Endothelial cell of umbilical vein (primary cell): ENCODE data around the gene MKRN1. TPM values are rescaled to one million over a fixed set of nuclear protein-coding genes. Genes with fewer than 3 reads are reported as not detected.

Experiments
- BruUV-seq: library from RNA; stranded (reverse); fragments of 400-500 nt; replicated peaks from 2 replicates; lab custom pipeline; 2021; lab: Mats Ljungman, UMichigan
- CTCF ChIA-PET: fragments of 300-600, 350-600 bp; sonication (Branson Sonifier 250); formaldehyde crosslinking; loops from one replicate; lab custom pipeline; 2021; ENCODE audit warnings: antibody characterized with exemption, inconsistent platforms; lab: Charles Lee
- POLR2A ChIA-PET: fragments of 300-600, 350-600 bp; sonication (Branson Sonifier 250); formaldehyde crosslinking; loops from one replicate; lab custom pipeline; 2021; ENCODE audit warnings: antibody characterized with exemption, inconsistent platforms; lab: Charles Lee
- DNase-seq: peaks from one replicate; pipeline ENCODE4 v3.0.0-alpha.2; 2011; ENCODE audit warnings: low read depth, low spot score
- FAIRE-seq: peaks from 2 replicates; lab custom pipeline; 2011; peaks lifted over from hg19 to GRCh38; lab: Jason Lieb, UNC
- H2AFZ ChIP-seq: 2 replicates; pipeline ENCODE4 v1.6.0; 2012; ENCODE audit warnings: low read depth, low read length, control low read depth, inconsistent platforms
- H3K27ac ChIP-seq: 2 replicates; pipeline ENCODE4 v1.5.1; 2011; ENCODE audit warnings: low read depth, mild to moderate bottlenecking, control low read depth, low read length, moderate library complexity; ENCODE audit not compliant: insufficient read depth
- H3K27me3 ChIP-seq, 2 experiments: 2 replicates each; pipeline versions ENCODE4 v1.6.0 to v1.6.1; 2011; ENCODE audit warnings: low read length in 2 of 2, mixed read lengths in 1 of 2; ENCODE audit not compliant: control insufficient read depth in 2 of 2, insufficient read depth in 2 of 2
- H3K36me3 ChIP-seq, 2 experiments: 2 replicates in 1 of 2; 3 replicates in 1 of 2; pipeline ENCODE4 v1.5.1; 2011; ENCODE audit warnings: low read length in 2 of 2, mild to moderate bottlenecking in 1 of 2, moderate library complexity in 1 of 2; ENCODE audit not compliant: control insufficient read depth in 2 of 2, insufficient read depth in 2 of 2; ENCODE audit errors: extremely low read depth in 1 of 2
- H3K4me1 ChIP-seq: 3 replicates; pipeline ENCODE4 v1.5.1; 2011; ENCODE audit warnings: mild to moderate bottlenecking, low read length; ENCODE audit not compliant: control insufficient read depth, insufficient read depth; ENCODE audit errors: extremely low read depth
- H3K4me2 ChIP-seq: 2 replicates; pipeline ENCODE4 v1.6.1; 2011; ENCODE audit warnings: low read length, control low read depth, mixed read lengths; ENCODE audit not compliant: insufficient read depth
- H3K4me3 ChIP-seq, 3 experiments: fragments of 200-600 bp in 1 of 3; sonication (generic), shearing (Covaris generic) in 1 of 3; replicated peaks in 1 of 3; 2 replicates each; pipeline ENCODE4 v1.5.1; 2011 to 2016; ENCODE audit warnings: control low read depth in 3 of 3, low read length in 3 of 3, mild to moderate bottlenecking in 2 of 3, inconsistent platforms in 1 of 3, low read depth in 1 of 3, moderate library complexity in 1 of 3; ENCODE audit not compliant: insufficient read depth in 1 of 3
- H3K79me2 ChIP-seq: 2 replicates; pipeline ENCODE4 v1.6.0; 2012; ENCODE audit warnings: low read length, inconsistent platforms; ENCODE audit not compliant: control insufficient read depth, insufficient read depth
- H3K9ac ChIP-seq: replicated peaks from 2 replicates; pipeline ENCODE3; 2011; ENCODE audit warnings: low read length, control low read depth; ENCODE audit not compliant: insufficient read depth; ENCODE audit errors: extremely low read depth
- H3K9me1 ChIP-seq: replicated peaks from 3 replicates; pipeline ENCODE4 v1.6.0; 2011; ENCODE audit warnings: mild to moderate bottlenecking, low read length; ENCODE audit not compliant: control insufficient read depth, insufficient read depth; ENCODE audit errors: extremely low read depth
- H3K9me3 ChIP-seq: replicated peaks from 2 replicates; pipeline ENCODE4 v1.5.1; 2012; ENCODE audit warnings: low read length, inconsistent platforms; ENCODE audit not compliant: control insufficient read depth, insufficient read depth
- H4K20me1 ChIP-seq: replicated peaks from 2 replicates; pipeline ENCODE3; 2011; ENCODE audit warnings: mild to moderate bottlenecking, low read length; ENCODE audit not compliant: control insufficient read depth, insufficient read depth; ENCODE audit errors: extremely low read depth
- CTCF ChIP-seq, 2 donors: IDR thresholded peaks; 1 replicate in 1 of 2; 2 replicates in 1 of 2; pipeline ENCODE4 v1.5.1; 2011; ENCODE audit warnings: low read length in 2 of 2, mild to moderate bottlenecking in 2 of 2, moderate library complexity in 2 of 2, control low read depth in 1 of 2, inconsistent platforms in 1 of 2, low read depth in 1 of 2; ENCODE audit not compliant: insufficient read depth in 1 of 2; ENCODE audit errors: extremely low read depth in 1 of 2
- EZH2 ChIP-seq: IDR thresholded peaks from 2 replicates; pipeline ENCODE4 v1.6.1; 2012; ENCODE audit warnings: borderline replicate concordance, low read depth, mild to moderate bottlenecking, moderate library complexity, low read length, inconsistent platforms; ENCODE audit not compliant: severe bottlenecking
- FOS ChIP-seq: IDR thresholded peaks from 2 replicates; pipeline ENCODE4 v1.6.1; 2011; ENCODE audit warnings: mild to moderate bottlenecking, low read length, moderate library complexity, borderline replicate concordance; ENCODE audit not compliant: insufficient read depth
- GATA2 ChIP-seq: IDR thresholded peaks from 2 replicates; pipeline ENCODE4 v1.7.0; 2011; ENCODE audit warnings: low read depth, mild to moderate bottlenecking, moderate library complexity, mixed read lengths, low read length; ENCODE audit not compliant: insufficient read length, insufficient read depth
- JUN ChIP-seq: IDR thresholded peaks from 2 replicates; pipeline ENCODE4 v1.6.1; 2011; ENCODE audit warnings: borderline replicate concordance, low read depth; ENCODE audit not compliant: insufficient read length, insufficient read depth
- MAX ChIP-seq: IDR thresholded peaks from 2 replicates; pipeline ENCODE4 v1.6.1; 2011; ENCODE audit not compliant: insufficient read depth, insufficient read length
- MYC ChIP-seq: IDR thresholded peaks from one replicate; pipeline ENCODE4 v1.6.1; 2011; ENCODE audit warnings: mild to moderate bottlenecking, low read depth, low read length
- POLR2A ChIP-seq: IDR thresholded peaks from 2 replicates; pipeline ENCODE4 v1.6.1; 2012; ENCODE audit warnings: low read depth, mild to moderate bottlenecking, control low read depth, low read length
- POLR2AphosphoS5 ChIP-seq: IDR thresholded peaks from 2 replicates; pipeline ENCODE4 v1.6.1; 2012; ENCODE audit warnings: low read depth, mild to moderate bottlenecking, control low read depth, low read length, moderate library complexity; ENCODE audit not compliant: insufficient read depth
- dilution Hi-C: fragments of 300-500 bp; cut with MboI; formaldehyde crosslinking; loops from one replicate; pipeline ENCODE4 v1.15.0; 2019; ENCODE audit warnings: low sequenced_read_pairs; ENCODE audit not compliant: extremely low pct_ligation_motif_present
- intact Hi-C: fragments of 100-400 bp; cut with micrococcal nuclease; formaldehyde crosslinking; loops from one replicate; pipeline ENCODE4 v1.10.0; 2022
- polyA plus RNA-seq, 4 experiments: library from polyadenylated mRNA; depleted of rRNA in 3 of 4; stranded (reverse) in 3 of 4; unstranded in 1 of 4; fragments of >200 nt; gene quantifications; 2 replicates each; pipeline versions ENCODE4 v1.2.1 to v1.2.3, GENCODE V29; 2011 to 2012; ENCODE audit warnings: missing spikeins in 1 of 4
- total RNA-seq: library from RNA; stranded (reverse); gene quantifications from 2 replicates; pipeline ENCODE4 v1.2.3, GENCODE V29; 2021

The MKRN1 gene
- total and polyA plus RNA-seq, 2 donors (not counting 3 experiments of a cell fraction or from before 2014, with no cell fraction given), result 24.9 to 52.2 TPM

GRCh38 chr7:140512317-140513000 lies 33.2 kb upstream of the MKRN1 start:
- dilution Hi-C loops (no loop called here), intact Hi-C loops (no loop called here)
- DNase-seq (no peak), FAIRE-seq (no peak)
- no TSS peak for BruUV-seq
- Histone ChIP-seq H3K36me3 (no peaks in the 10 kb centered on the region), H3K27ac (no peak overlapping the region), H3K4me3 (no peak overlapping the region), H3K9me3 (no peaks in the 10 kb centered on the region), H3K9ac (no peak overlapping the region), H2AFZ (no peak overlapping the region), H3K27me3 (no peaks in the 10 kb centered on the region), H4K20me1 (no peaks in the 10 kb centered on the region), H3K79me2 (no peaks in the 10 kb centered on the region), H3K4me1 (no peaks in the 10 kb centered on the region), H3K4me2 (no peak overlapping the region), H3K9me1 (no peaks in the 10 kb centered on the region)
- POLR2A ChIA-PET, result interaction anchor here (0.7 kb wide), 1 partner anchor 30 kb away, joined by 3 read pairs; no protein-coding TSS in a partner anchor
- CTCF ChIA-PET, result interaction anchor here (1.2 kb wide), 1 partner anchor 149 kb away, joined by 4 read pairs; no protein-coding TSS in a partner anchor
- no peak for TF ChIP-seq CTCF (IDR thresholded peaks at IDR 0.05; ENCODE audit: extremely low read depth in 1 of 2, insufficient read depth in 1 of 2, low read depth in 1 of 2, low read length in 2 of 2)

GRCh38 chr7:140509789-140510188 lies 30.5 kb upstream of the MKRN1 start:
- intact Hi-C loops, result no loop called here
- no peaks in the 10 kb centered on the region for H3K4me1 ChIP-seq
- dilution Hi-C loops, result no loop called here
- H3K27me3 ChIP-seq, result no peaks in the 10 kb centered on the region
- no peaks in the 10 kb centered on the region for H3K9me3 ChIP-seq
- no peak for DNase-seq
- no peak overlapping the region for H3K4me2 ChIP-seq
- H3K4me3 ChIP-seq, result no peak overlapping the region
- no peak overlapping the region for H3K9ac ChIP-seq
- no peaks in the 10 kb centered on the region for H3K9me1 ChIP-seq
- H2AFZ ChIP-seq, result no peak overlapping the region
- H3K27ac ChIP-seq, result no peak overlapping the region
- BruUV-seq, result no TSS peak
- FAIRE-seq, result no peak
- ChIA-PET CTCF (no interaction called here), POLR2A (no interaction called here)
- H3K36me3 ChIP-seq, result no peaks in the 10 kb centered on the region
- no peaks in the 10 kb centered on the region for H3K79me2 ChIP-seq
- H4K20me1 ChIP-seq, result no peaks in the 10 kb centered on the region
- TF ChIP-seq CTCF (IDR thresholded peaks at IDR 0.05; ENCODE audit: extremely low read depth in 1 of 2, insufficient read depth in 1 of 2, low read depth in 1 of 2, low read length in 2 of 2) (no peak), FOS (no peak), GATA2 (no peak), MYC (no peak), EZH2 (no peak), JUN (no peak), MAX (no peak), POLR2A (no peak), POLR2AphosphoS5 (no peak)
